HG02870 (cell line): ENCODE data around the gene CCDC187.

Experiments
- ATAC-seq: cut with Tn5 transposase; IDR thresholded peaks from one replicate; pipeline ENCODE4 v1.9.1; 2021; ENCODE audit warnings: mild to moderate bottlenecking, moderate library complexity; ENCODE audit not compliant: unreplicated experiment

Gene CCDC187

GRCh38 chr9:136299541-136299940 lies 4.4 kb downstream of the CCDC187 start:
- ATAC-seq = no peak

GRCh38 chr9:136299116-136299515 lies 4.8 kb downstream of the CCDC187 start:
- ATAC-seq = no peak

GRCh38 chr9:136297766-136298735 lies 5.8 kb downstream of the CCDC187 start:
- no peak for ATAC-seq

GRCh38 chr9:136297016-136297691 lies 6.7 kb downstream of the CCDC187 start:
- ATAC-seq = no peak

GRCh38 chr9:136296434-136297015 lies 7.4 kb downstream of the CCDC187 start:
- no peak for ATAC-seq

GRCh38 chr9:136295542-136296433 lies 8.1 kb downstream of the CCDC187 start:
- ATAC-seq = no peak

- ATAC-seq = no peak
Measured at GRCh38 chr9:136295055-136295454, 8.8 kb downstream of the CCDC187 start.

GRCh38 chr9:136294437-136294836 lies 9.5 kb downstream of the CCDC187 start:
- no peak for ATAC-seq

- ATAC-seq = no peak
Measured at GRCh38 chr9:136293476-136294077, 10.3 kb downstream of the CCDC187 start.

GRCh38 chr9:136292591-136293448 lies 11.1 kb downstream of the CCDC187 start:
- no peak for ATAC-seq

GRCh38 chr9:136292026-136292538 lies 11.8 kb downstream of the CCDC187 start:
- no peak for ATAC-seq

GRCh38 chr9:136291306-136292025 lies 12.4 kb downstream of the CCDC187 start:
- ATAC-seq = no peak

- ATAC-seq = no peak
Measured at GRCh38 chr9:136290508-136291000, 13.3 kb downstream of the CCDC187 start.

GRCh38 chr9:136289651-136290507 lies 14.0 kb downstream of the CCDC187 start:
- ATAC-seq = no peak

GRCh38 chr9:136287960-136288753 lies 15.7 kb downstream of the CCDC187 start:
- no peak for ATAC-seq

- ATAC-seq = no peak
Measured at GRCh38 chr9:136286987-136287379, 16.9 kb downstream of the CCDC187 start.
